ENCODE results near the gene MEIOB.
"Not testable (repeated sequence)": the region's sequence is repeated elsewhere in the genome, so short reads cannot be mapped to it uniquely, and the experiment has no call there.

The MEIOB gene

DNA sequence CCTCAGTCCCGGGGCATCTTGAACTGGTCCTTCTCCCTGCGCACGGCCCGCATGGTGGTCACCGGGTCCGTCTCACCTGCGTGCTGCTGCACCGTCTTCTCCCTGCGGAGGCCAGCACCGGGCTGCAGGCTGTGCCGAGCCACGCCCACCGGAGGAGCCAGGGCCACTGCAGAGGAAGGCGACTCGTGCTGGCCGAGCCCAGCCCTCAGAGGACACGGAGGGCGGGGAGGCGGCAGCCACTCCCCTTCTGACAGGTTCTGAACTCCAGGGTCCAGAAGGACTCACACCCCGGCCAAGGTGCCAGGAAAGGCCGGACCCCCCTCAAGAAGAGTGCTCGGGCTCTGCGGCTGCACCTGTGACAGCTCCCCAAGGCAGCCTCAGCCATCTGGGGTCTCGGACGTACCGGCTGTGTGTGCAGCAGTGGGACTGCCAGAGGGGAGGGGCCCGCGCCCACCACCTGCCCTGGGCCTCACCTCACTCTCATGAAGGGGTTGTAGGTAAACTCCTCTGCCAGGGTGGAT is 62.6 kb downstream of the MEIOB start:
- no peak for DNase-seq (ENCODE audit: low read depth)
- TF ChIP-seq, protein P1, sequence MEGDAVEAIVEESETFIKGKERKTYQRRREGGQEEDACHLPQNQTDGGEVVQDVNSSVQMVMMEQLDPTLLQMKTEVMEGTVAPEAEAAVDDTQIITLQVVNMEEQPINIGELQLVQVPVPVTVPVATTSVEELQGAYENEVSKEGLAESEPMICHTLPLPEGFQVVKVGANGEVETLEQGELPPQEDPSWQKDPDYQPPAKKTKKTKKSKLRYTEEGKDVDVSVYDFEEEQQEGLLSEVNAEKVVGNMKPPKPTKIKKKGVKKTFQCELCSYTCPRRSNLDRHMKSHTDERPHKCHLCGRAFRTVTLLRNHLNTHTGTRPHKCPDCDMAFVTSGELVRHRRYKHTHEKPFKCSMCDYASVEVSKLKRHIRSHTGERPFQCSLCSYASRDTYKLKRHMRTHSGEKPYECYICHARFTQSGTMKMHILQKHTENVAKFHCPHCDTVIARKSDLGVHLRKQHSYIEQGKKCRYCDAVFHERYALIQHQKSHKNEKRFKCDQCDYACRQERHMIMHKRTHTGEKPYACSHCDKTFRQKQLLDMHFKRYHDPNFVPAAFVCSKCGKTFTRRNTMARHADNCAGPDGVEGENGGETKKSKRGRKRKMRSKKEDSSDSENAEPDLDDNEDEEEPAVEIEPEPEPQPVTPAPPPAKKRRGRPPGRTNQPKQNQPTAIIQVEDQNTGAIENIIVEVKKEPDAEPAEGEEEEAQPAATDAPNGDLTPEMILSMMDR (conservative IDR thresholded peaks at IDR 0.05; ENCODE audit: low read depth, low read length), result no peak
- no peak overlapping the region for H3K4me3 ChIP-seq (ENCODE audit: low read depth, low read length)

DNA sequence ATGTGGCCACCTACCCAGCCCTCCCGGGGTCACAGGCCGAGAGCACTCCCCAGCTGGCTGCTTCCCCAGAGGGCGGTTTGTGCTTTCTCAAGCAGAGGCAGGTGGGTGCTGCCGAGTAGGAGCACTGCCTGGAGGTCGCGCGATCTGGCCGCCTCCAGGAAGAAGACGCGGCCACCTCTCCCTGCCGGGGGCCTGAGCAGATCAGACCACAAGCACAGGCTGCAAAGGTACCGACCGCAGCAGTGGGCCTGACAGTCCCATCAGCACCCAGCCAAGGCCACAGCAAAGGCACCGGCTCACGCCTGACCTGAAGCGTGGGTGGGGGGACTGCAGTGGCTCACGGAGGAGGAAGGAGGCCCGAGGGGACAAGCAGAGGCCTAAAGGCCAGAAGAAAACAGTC is 63.3 kb downstream of the MEIOB start:
- no peak for DNase-seq (ENCODE audit: low read depth)
- TF ChIP-seq, protein P1 (conservative IDR thresholded peaks at IDR 0.05; ENCODE audit: low read depth, low read length), result no peak
- no peak overlapping the region for H3K4me3 ChIP-seq (ENCODE audit: low read depth, low read length)

DNA sequence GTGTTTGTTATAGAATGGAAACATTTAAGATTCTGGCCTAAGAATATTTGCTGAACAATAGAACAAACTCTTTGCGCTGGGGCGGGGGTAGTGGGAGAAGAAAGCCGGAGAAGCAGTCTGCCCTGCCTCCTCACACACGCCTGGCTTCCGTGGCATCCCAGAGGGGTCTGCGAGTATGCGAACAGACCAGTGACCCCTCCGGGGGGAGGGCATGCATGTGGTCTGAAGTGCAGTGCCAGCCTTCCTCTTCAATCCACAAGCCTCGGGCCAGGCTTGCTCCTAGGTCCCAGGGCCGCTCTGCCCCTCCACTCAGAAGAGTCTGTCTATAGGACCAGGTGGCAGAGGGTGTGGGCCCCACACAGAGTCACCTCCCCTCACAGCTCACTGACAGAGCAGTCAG is 64.3 kb downstream of the MEIOB start:
- TF ChIP-seq, protein P1 (conservative IDR thresholded peaks at IDR 0.05; ENCODE audit: low read depth, low read length), result no peak
- DNase-seq (ENCODE audit: low read depth), result no peak
- no peak overlapping the region for H3K4me3 ChIP-seq (ENCODE audit: low read depth, low read length)

DNA sequence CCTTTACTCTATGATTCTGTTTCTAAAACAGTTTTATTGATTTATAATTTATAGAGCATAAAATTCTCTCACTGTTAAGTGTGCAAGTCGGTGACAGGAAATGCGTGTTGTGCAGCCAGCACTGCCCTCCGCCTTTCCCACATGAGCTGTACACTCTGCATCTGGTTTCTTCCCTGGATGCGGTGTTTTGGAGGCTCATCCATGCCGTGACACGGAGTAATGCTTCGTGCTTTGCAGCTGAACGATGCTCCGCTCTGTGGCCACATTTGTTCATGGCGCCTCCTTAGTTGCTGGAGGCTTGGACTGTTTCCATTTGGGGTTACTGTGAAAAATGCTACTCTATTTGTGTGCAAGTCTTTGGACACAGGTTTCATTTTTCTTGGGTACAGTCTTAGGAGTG is 71.3 kb downstream of the MEIOB start:
- no peak for DNase-seq (ENCODE audit: low read depth)
- no peak overlapping the region for H3K4me3 ChIP-seq (ENCODE audit: low read depth, low read length)
- TF ChIP-seq, protein P1 (conservative IDR thresholded peaks at IDR 0.05; ENCODE audit: low read depth, low read length), result no peak

DNA sequence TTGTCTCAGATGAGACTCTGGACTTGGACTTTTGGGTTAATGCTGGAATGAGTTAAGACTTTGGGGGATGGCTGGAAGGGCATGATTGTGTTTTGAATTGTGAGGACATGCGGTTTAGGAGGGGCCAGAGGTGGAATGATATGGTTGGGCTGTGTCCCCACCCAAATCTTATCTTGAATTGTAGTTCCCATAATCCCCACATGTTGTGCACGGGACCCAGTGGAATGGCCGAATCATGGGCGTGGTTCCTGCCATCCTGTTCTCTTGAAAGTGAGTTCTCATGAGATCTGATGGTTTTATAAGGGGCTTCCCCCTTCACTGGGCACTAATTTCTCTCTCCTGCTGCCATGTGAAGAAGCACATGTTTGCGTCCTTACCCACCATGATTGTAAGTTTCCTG is 72.7 kb downstream of the MEIOB start:
- not testable (repeated sequence) for H3K4me3 ChIP-seq (ENCODE audit: low read depth, low read length); DNase-seq (ENCODE audit: low read depth)

DNA sequence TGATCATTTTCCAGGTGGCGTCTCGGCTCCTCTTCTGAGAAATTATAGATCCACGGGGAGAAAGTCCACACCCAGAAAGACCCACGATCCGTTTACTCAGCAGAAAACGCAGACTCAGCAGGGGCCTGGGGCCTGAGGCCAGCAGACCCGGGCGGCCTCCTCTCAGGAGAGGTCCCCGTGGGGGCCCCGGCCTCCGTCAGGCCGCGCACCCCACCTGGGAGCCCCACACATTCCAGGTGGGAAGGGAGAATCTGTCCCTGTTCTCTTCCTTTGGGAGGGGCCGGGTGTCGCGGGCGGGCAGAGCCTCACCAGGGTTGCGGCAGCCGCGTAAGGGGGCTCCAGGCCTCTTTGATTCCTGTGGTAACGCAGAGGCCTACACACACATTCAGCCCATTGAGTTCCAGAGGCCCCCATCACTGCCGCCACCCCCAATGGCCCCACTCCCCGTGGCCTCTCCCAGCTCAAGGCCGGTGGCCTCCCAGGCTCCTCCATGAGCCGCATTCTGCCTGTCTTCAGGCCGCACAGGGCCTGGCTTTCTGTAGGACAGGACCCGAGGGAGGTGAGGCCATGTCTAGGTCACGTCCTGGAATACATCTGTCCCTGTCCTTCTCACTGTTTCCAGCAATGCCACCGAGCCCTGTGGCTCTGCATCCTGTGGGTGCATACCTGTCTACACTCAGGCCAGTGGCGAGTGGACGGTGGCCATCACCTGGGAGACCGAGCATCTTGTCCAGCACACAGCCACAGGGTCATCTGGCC is 76.9 kb downstream of the MEIOB start:
- no peak for DNase-seq (ENCODE audit: low read depth)
- no peak overlapping the region for H3K4me3 ChIP-seq (ENCODE audit: low read depth, low read length)
- TF ChIP-seq, protein P1 (conservative IDR thresholded peaks at IDR 0.05; ENCODE audit: low read depth, low read length), result no peak

DNA sequence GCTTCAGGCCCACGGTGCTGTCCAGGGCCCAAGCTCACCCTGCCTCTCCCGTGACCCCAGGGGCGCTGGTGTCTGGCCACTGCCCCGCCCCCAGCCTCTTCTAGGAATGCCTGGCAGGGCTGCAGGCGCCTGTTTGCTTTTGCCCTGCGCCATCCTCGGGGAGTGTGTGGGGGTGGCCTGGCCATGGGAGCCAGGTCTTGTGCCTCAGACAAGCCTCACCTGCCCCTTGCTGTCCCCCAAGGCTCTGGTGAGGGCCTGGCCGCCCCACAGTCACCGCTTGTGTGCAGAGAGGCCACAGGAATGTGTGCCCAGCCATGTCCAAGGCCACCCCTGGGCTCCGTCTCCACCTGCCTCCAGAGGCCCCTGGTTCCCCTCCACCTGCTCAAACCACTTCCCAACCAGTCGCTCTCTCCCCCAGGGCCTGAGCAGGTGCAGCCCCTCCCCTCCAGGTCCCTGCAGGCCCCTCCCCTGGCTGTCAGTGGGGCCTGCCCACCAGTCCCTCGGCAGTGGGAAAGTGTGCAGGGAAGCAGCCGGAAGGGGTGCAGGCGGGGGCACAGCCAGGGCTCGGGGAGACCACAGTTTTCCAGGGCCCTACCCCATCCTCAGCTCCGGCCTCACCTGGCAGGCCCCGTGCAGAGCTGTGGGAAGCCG is 77.6 kb downstream of the MEIOB start:
- DNase-seq (ENCODE audit: low read depth), result no peak
- no peak overlapping the region for H3K4me3 ChIP-seq (ENCODE audit: low read depth, low read length)
- TF ChIP-seq, protein P1 (conservative IDR thresholded peaks at IDR 0.05; ENCODE audit: low read depth, low read length), result no peak

Data from choroid plexus epithelial cell (primary cell).